Nephron progenitor cell (in vitro differentiated cells): ENCODE results near the gene MARCHF3.

Experiments
- DNase-seq: peaks from one replicate; pipeline ENCODE4 v3.0.0; 2021
- H3K27ac Mint-ChIP-seq: 2 replicates; pipeline ENCODE4 v1.8.0; 2021; ENCODE audit warnings: mild to moderate bottlenecking, moderate library complexity, mixed read lengths
- H3K27me3 Mint-ChIP-seq: 2 replicates; pipeline ENCODE4 v1.8.0; 2021; ENCODE audit warnings: mild to moderate bottlenecking, low read depth, mixed read lengths; ENCODE audit not compliant: poor library complexity
- H3K36me3 Mint-ChIP-seq: 2 replicates; pipeline ENCODE4 v1.8.0; 2021; ENCODE audit warnings: low read depth, mixed read lengths
- H3K4me1 Mint-ChIP-seq: 2 replicates; pipeline ENCODE4 v1.8.0; 2021; ENCODE audit warnings: mixed read lengths
- H3K4me3 Mint-ChIP-seq: 2 replicates; pipeline ENCODE4 v1.8.0; 2021; ENCODE audit warnings: mild to moderate bottlenecking, moderate library complexity, mixed read lengths
- H3K9me3 Mint-ChIP-seq: 2 replicates; pipeline ENCODE4 v1.8.0; 2021; ENCODE audit warnings: mild to moderate bottlenecking, moderate library complexity, mixed read lengths
- CTCF ChIP-seq: fragments of 200-600 bp; sonication (generic); IDR thresholded peaks from 2 replicates; pipeline ENCODE4 v1.5.0; 2021; ENCODE audit warnings: antibody characterized with exemption

Gene MARCHF3

GRCh38 chr5:126920291-126920690, 110.1 kb downstream of the MARCHF3 start:
- Mint-ChIP-seq H3K4me1 (peaks cover 83% of the 10 kb centered on the region), H3K4me3 (no peak overlapping the region), H3K27me3 (peaks cover 3% of the 10 kb centered on the region), H3K9me3 (no peaks in the 10 kb centered on the region), H3K36me3 (no peaks in the 10 kb centered on the region), H3K27ac (no peak overlapping the region)
- DNase-seq = no peak
- no peak for TF ChIP-seq CTCF

- Mint-ChIP-seq H3K4me3 (no peak overlapping the region), H3K27ac (no peak overlapping the region), H3K9me3 (no peaks in the 10 kb centered on the region), H3K4me1 (peaks cover 85% of the 10 kb centered on the region), H3K27me3 (peaks cover 3% of the 10 kb centered on the region), H3K36me3 (no peaks in the 10 kb centered on the region)
- DNase-seq = no peak
- no peak for TF ChIP-seq CTCF
Observed at GRCh38 chr5:126919566-126919965, 110.8 kb downstream of the MARCHF3 start.

DNA sequence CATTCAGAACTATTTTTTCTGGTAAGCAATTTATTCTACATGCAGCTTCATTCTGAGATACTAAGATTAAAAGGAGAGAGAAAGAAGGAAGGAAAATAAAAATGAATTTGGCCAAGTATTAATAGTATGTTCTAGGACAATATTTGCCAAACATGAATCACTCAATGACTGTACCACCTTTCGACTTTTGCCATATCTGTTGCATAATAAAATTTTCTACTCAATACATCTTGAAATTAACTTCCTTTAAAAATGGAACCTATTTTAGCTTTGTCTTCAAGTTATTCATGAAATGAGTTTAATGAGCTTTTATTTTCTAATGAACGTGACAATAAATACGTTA, 111.8 kb downstream of the MARCHF3 start:
- DNase-seq = no peak
- Mint-ChIP-seq H3K36me3 (no peaks in the 10 kb centered on the region), H3K27ac (no peak overlapping the region), H3K4me1 (peaks cover 81% of the 10 kb centered on the region), H3K27me3 (peaks cover 3% of the 10 kb centered on the region), H3K9me3 (no peaks in the 10 kb centered on the region), H3K4me3 (no peak overlapping the region)
- no peak for TF ChIP-seq CTCF

GRCh38 chr5:126917918-126918614, 112.3 kb downstream of the MARCHF3 start:
- Mint-ChIP-seq H3K27me3 (no peaks in the 10 kb centered on the region), H3K4me1 (peaks cover 81% of the 10 kb centered on the region), H3K36me3 (no peaks in the 10 kb centered on the region), H3K27ac (no peak overlapping the region), H3K9me3 (no peaks in the 10 kb centered on the region), H3K4me3 (no peak overlapping the region)
- TF ChIP-seq CTCF = no peak
- DNase-seq = peak; percentile 40

DNA sequence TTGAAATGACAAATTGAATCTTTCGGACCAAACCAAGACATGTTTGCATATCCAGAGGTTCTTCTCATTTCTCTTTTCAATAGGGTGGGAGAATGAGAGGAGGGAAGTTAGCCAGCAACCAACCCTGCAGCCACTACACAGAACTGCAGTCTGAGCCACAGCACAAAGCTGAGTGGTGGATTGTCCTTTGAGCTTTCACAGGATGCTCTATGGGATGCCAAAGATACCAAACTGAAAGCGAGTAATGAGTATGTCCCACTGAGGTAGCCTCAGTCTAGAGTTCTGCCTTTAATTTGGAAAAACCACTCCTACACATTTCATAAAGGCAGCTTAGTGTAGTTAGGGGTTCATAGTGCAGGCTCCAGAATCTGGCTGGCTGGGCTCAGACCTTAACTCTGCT, 114.9 kb downstream of the MARCHF3 start:
- no peaks in the 10 kb centered on the region for H3K27me3 Mint-ChIP-seq
- peaks cover 81% of the 10 kb centered on the region for H3K4me1 Mint-ChIP-seq
- peaks cover 14% of the 10 kb centered on the region for H3K9me3 Mint-ChIP-seq
- DNase-seq = no peak
- H3K36me3 Mint-ChIP-seq = peaks cover 10% of the 10 kb centered on the region
- no peak overlapping the region for H3K27ac Mint-ChIP-seq
- no peak for TF ChIP-seq CTCF
- no peak overlapping the region for H3K4me3 Mint-ChIP-seq

GRCh38 chr5:126914801-126915436, 115.4 kb downstream of the MARCHF3 start:
- H3K4me3 Mint-ChIP-seq = no peak overlapping the region

More at GRCh38 chr5:126914801-126915436, 115.4 kb downstream of the MARCHF3 start:
- peaks cover 76% of the 10 kb centered on the region for H3K4me1 Mint-ChIP-seq
- H3K27ac Mint-ChIP-seq = peak overlapping the region; percentile 38
- peaks cover 20% of the 10 kb centered on the region for H3K9me3 Mint-ChIP-seq
- TF ChIP-seq CTCF = no peak
- no peaks in the 10 kb centered on the region for H3K27me3 Mint-ChIP-seq
- DNase-seq = no peak
- peaks cover 16% of the 10 kb centered on the region for H3K36me3 Mint-ChIP-seq
